Stomach (tissue), 9 donors: ENCODE measurements around the gene FFAR3. TPM values are rescaled to one million over a fixed set of nuclear protein-coding genes. Genes with fewer than 3 reads are reported as not detected.
A peak's percentile ranks its signal among the peaks of the same experiment; 100 is the strongest.

Source experiments
- DNase-seq, 2 donors: peaks; one replicate each; pipeline versions ENCODE4 v3.0.0 to v3.0.0-alpha.2; 2013 to 2019
- H3K27ac ChIP-seq, 5 donors: fragments of 200-600 bp in 4 of 5; sonication (generic) in 4 of 5; one replicate each; pipeline ENCODE4 v1.5.1; 2013 to 2019; ENCODE audit warnings: mild to moderate bottlenecking in 1 of 5, moderate library complexity in 1 of 5
- H3K27me3 ChIP-seq, 3 donors: fragments of 200-600 bp; sonication (generic); one replicate each; pipeline ENCODE4 v1.5.1; 2017 to 2019; ENCODE audit warnings: mixed run types in 1 of 3
- H3K36me3 ChIP-seq, 4 donors: fragments of 200-600 bp; sonication (generic); 1 replicate in 3 of 4; 2 replicates in 1 of 4; pipeline ENCODE4 v1.5.1; 2016 to 2019
- H3K4me1 ChIP-seq, 4 donors: fragments of 200-600 bp; sonication (generic); one replicate each; pipeline ENCODE4 v1.5.1; 2016 to 2019
- H3K4me3 ChIP-seq, 4 donors: fragments of 200-600 bp; sonication (generic) in 3 of 4; one replicate each; pipeline ENCODE4 v1.5.1; 2016 to 2019; ENCODE audit warnings: mild to moderate bottlenecking in 1 of 4
- H3K9me3 ChIP-seq, 4 donors: fragments of 200-600 bp; sonication (generic); one replicate each; pipeline ENCODE4 v1.5.1; 2016 to 2019
- CTCF ChIP-seq, 7 experiments: fragments of 450-650 bp in 4 of 7; fragments of 200-600 bp in 3 of 7; sonication (generic) in 3 of 7; IDR thresholded peaks; one replicate each; pipeline ENCODE4 v1.5.1; 2016 to 2019; ENCODE audit warnings: antibody characterized with exemption in 7 of 7, control low read depth in 2 of 7, mild to moderate bottlenecking in 1 of 7
- EP300 ChIP-seq: sonication (generic); formaldehyde crosslinking; IDR thresholded peaks from one replicate; pipeline ENCODE4 v1.6.1; 2017; ENCODE audit warnings: antibody characterized with exemption
- POLR2A ChIP-seq, 4 donors: fragments of 450-650 bp; IDR thresholded peaks; one replicate each; pipeline ENCODE4 v1.6.1; 2016; ENCODE audit warnings: antibody characterized with exemption in 4 of 4, control low read depth in 2 of 4, mild to moderate bottlenecking in 1 of 4, moderate library complexity in 1 of 4
- POLR2AphosphoS5 ChIP-seq, 3 donors: sonication (generic); formaldehyde crosslinking; IDR thresholded peaks; one replicate each; pipeline ENCODE4 v1.6.1; 2016; ENCODE audit warnings: antibody characterized with exemption in 3 of 3
- WGBS, 5 donors: extraction: QIAGEN DNeasy Blood & Tissue Kit in 3 of 5; methylation state at CpG; one replicate each; pipeline versions ENCODE4 v1.1.5 to v1.1.7; 2013 to 2018; 5-methylcytosine and 5-hydroxymethylcytosine counted together
- intact Hi-C: fragments of 100-400 bp; cut with DNase I; formaldehyde crosslinking; loops from one replicate; pipeline ENCODE4 v1.15.1; 2023; ENCODE audit warnings: low total_unique reads
- polyA plus RNA-seq, 3 donors: library from polyadenylated mRNA; stranded (reverse); fragments of 200-250 nt; gene quantifications; one replicate each; pipeline ENCODE4 v1.2.3, GENCODE V29; 2013
- total RNA-seq, 5 donors: library from RNA; depleted of rRNA; stranded (reverse); fragments of >200 nt; gene quantifications; one replicate each; pipeline versions ENCODE4 v1.1.0 to v1.2.3, GENCODE V29; 2014 to 2016
- donor health status: healthy with polysubstance abuse.
- donor health status: Bipolar disorder and iron deficiency.
- donor health status: healthy.

The FFAR3 gene
- total and polyA plus RNA-seq, 8 donors = 0.30 to 0.56 TPM; not detected in 6

GRCh38 chr19:35388277-35389054, 30.2 kb downstream of the FFAR3 start:
- H3K9me3 ChIP-seq = peaks cover 0 to 14% (median 0%) of the 10 kb centered on the region in 4 donors
- H3K4me1 ChIP-seq = no peaks in the 10 kb centered on the region
- no peaks in the 10 kb centered on the region for H3K27me3 ChIP-seq
- 70 to 84% (median 76%) methylated on average over 6 of the region's 6 CpGs for WGBS, 5 donors
- TF ChIP-seq POLR2A (IDR thresholded peaks at IDR 0.05) = no peak
- TF ChIP-seq EP300 = no peak
- no peak for TF ChIP-seq POLR2AphosphoS5 (IDR thresholded peaks at IDR 0.05)
- no peak for TF ChIP-seq CTCF (IDR thresholded peaks at IDR 0.05)
- intact Hi-C loops = no loop called here
- no peak overlapping the region for H3K27ac ChIP-seq
- H3K36me3 ChIP-seq = no peaks in the 10 kb centered on the region
- DNase-seq = no peak
- no peak overlapping the region for H3K4me3 ChIP-seq

- no peaks in the 10 kb centered on the region for H3K27me3 ChIP-seq
- H3K36me3 ChIP-seq = no peaks in the 10 kb centered on the region
- peaks cover 0 to 14% (median 0%) of the 10 kb centered on the region in 4 donors for H3K9me3 ChIP-seq
- H3K4me3 ChIP-seq = no peak overlapping the region
- WGBS, 5 donors = 37 to 61% (median 53%) methylated on average over 6 of the region's 6 CpGs
- H3K27ac ChIP-seq = no peak overlapping the region
- H3K4me1 ChIP-seq = no peaks in the 10 kb centered on the region
- DNase-seq = peak; percentile 32 to 36
- TF ChIP-seq POLR2A (IDR thresholded peaks at IDR 0.05) = no peak
- no peak for TF ChIP-seq EP300
- TF ChIP-seq CTCF (IDR thresholded peaks at IDR 0.05) = no peak
- no peak for TF ChIP-seq POLR2AphosphoS5 (IDR thresholded peaks at IDR 0.05)
- intact Hi-C loops = no loop called here
These were observed 31.1 kb downstream of the FFAR3 start for GRCh38 chr19:35389192-35389861.

GRCh38 chr19:35392742-35393715, 34.8 kb downstream of the FFAR3 start:
- Histone ChIP-seq H3K9me3 (no peaks in the 10 kb centered on the region), H3K4me1 (peaks cover 0 to 10% (median 4%) of the 10 kb centered on the region in 4 donors), H3K4me3 (no peak overlapping the region), H3K27me3 (no peaks in the 10 kb centered on the region), H3K27ac (no peak overlapping the region), H3K36me3 (no peaks in the 10 kb centered on the region)
- no peak for DNase-seq
- TF ChIP-seq EP300 (no peak), POLR2A (IDR thresholded peaks at IDR 0.05) (no peak), POLR2AphosphoS5 (IDR thresholded peaks at IDR 0.05) (no peak)
- intact Hi-C loops = no loop called here
- 63 to 74% (median 72%) methylated on average over 5 of the region's 5 CpGs for WGBS, 5 donors

GRCh38 chr19:35395382-35396199, 37.3 kb downstream of the FFAR3 start:
- 31 to 51% (median 39%) methylated on average over 19 of the region's 19 CpGs for WGBS, 5 donors
- H3K36me3 ChIP-seq = no peaks in the 10 kb centered on the region
- intact Hi-C loops = no loop called here
- H3K9me3 ChIP-seq = no peaks in the 10 kb centered on the region
- H3K27me3 ChIP-seq = no peaks in the 10 kb centered on the region
- TF ChIP-seq POLR2A (IDR thresholded peaks at IDR 0.05) = no peak
- TF ChIP-seq POLR2AphosphoS5 (IDR thresholded peaks at IDR 0.05) = no peak
- no peak for TF ChIP-seq EP300
- no peak for TF ChIP-seq CTCF (IDR thresholded peaks at IDR 0.05)
- H3K27ac ChIP-seq = no peak overlapping the region
- no peak overlapping the region for H3K4me3 ChIP-seq
- H3K4me1 ChIP-seq = peaks cover 0 to 10% (median 4%) of the 10 kb centered on the region in 4 donors
- DNase-seq = peak; percentile 43 to 81
